MV-4-11 (cell line): ENCODE data around the gene STRC.
"Not testable (repeated sequence)": the region's sequence is repeated elsewhere in the genome, so short reads cannot be mapped to it uniquely, and the experiment has no call there.

Source experiments
- DNase-seq: peaks from one replicate; lab custom pipeline; 2025; lab: John Stamatoyannopoulos, UW

The STRC gene

GRCh38 chr15:43618700-43619099 lies at the start of gene STRC:
TSS of gene STRC (minus strand) at chr15:43618800. CDS start at chr15:43618722, 78 bp downstream.
- DNase-seq = not testable (repeated sequence)

- DNase-seq = not testable (repeated sequence)
These were observed 47.6 kb upstream of the STRC start for GRCh38 chr15:43666177-43666576.

GRCh38 chr15:43663333-43663732 lies 44.7 kb upstream of the STRC start:
- not testable (repeated sequence) for DNase-seq

GRCh38 chr15:43662293-43662692 lies 43.7 kb upstream of the STRC start:
- not testable (repeated sequence) for DNase-seq

- DNase-seq = not testable (repeated sequence)
These were observed 41.1 kb upstream of the STRC start for GRCh38 chr15:43659727-43660126.

GRCh38 chr15:43649430-43649926 lies 30.9 kb upstream of the STRC start:
- not testable (repeated sequence) for DNase-seq

GRCh38 chr15:43648649-43649429 lies 30.2 kb upstream of the STRC start, which contains the start of gene CATSPER2:
TSS of gene CATSPER2 (minus strand) at chr15:43648844. CDS start at chr15:43648061, 783 bp downstream.
- no peak for DNase-seq

- DNase-seq = peak; percentile 27
These were observed 20.0 kb upstream of the STRC start for GRCh38 chr15:43638464-43639204.

- DNase-seq = not testable (repeated sequence)
These were observed 8.3 kb upstream of the STRC start for GRCh38 chr15:43626937-43627336.

GRCh38 chr15:43625106-43625505 lies 6.5 kb upstream of the STRC start:
- no peak for DNase-seq

- DNase-seq = peak; percentile 25
These were observed 3.6 kb upstream of the STRC start for GRCh38 chr15:43622068-43622799.

- not testable (repeated sequence) for DNase-seq
These were observed 850 bp downstream of the STRC start for GRCh38 chr15:43617750-43618149.

- not testable (repeated sequence) for DNase-seq
These were observed 16.4 kb downstream of the STRC start for GRCh38 chr15:43602233-43602632.

- not testable (repeated sequence) for DNase-seq
These were observed 18.4 kb downstream of the STRC start for GRCh38 chr15:43600200-43600599.

- DNase-seq = not testable (repeated sequence)
These were observed 19.5 kb downstream of the STRC start for GRCh38 chr15:43599131-43599530.

GRCh38 chr15:43593328-43594190 lies 25.0 kb downstream of the STRC start, which contains the start of gene CKMT1B:
TSS of gene CKMT1B (plus strand) at chr15:43594027. CDS start at chr15:43594219, 192 bp downstream.
- DNase-seq = not testable (repeated sequence)

- not testable (repeated sequence) for DNase-seq
These were observed 25.8 kb downstream of the STRC start for GRCh38 chr15:43592841-43593240.

- not testable (repeated sequence) for DNase-seq
These were observed 28.7 kb downstream of the STRC start, which contains the start of gene PPIP5K1 for GRCh38 chr15:43589778-43590466. TSS of gene PPIP5K1 (minus strand) at chr15:43590208. CDS start at chr15:43584504, 5,704 bp downstream.

- not testable (repeated sequence) for DNase-seq
These were observed 44.0 kb downstream of the STRC start for GRCh38 chr15:43574607-43575006.

GRCh38 chr15:43566615-43567014 lies 52.0 kb downstream of the STRC start:
- not testable (repeated sequence) for DNase-seq
